BJ (cell line): Measurements from ENCODE around the gene NMRAL1. TPM values are rescaled to one million over a fixed set of nuclear protein-coding genes. Genes with fewer than 3 reads are reported as not detected.

Experiments
- CTCF ChIA-PET: fragments of 350-600 bp; formaldehyde crosslinking; extraction: SDS; loops from one replicate; lab custom pipeline; 2021; ENCODE audit warnings: antibody characterized with exemption, inconsistent platforms; lab: Yijun Ruan, JAX
- POLR2A ChIA-PET: fragments of 300-600 bp; sonication (Branson Sonifier 250); formaldehyde crosslinking; extraction: SDS; loops from one replicate; lab custom pipeline; 2021; ENCODE audit warnings: antibody characterized with exemption; lab: Charles Lee
- DNase-seq: peaks from one replicate; pipeline ENCODE4 v3.0.0-alpha.2; 2011; ENCODE audit warnings: low read depth
- H3K27me3 ChIP-seq: 2 replicates; pipeline ENCODE4 v1.6.0; 2011; ENCODE audit warnings: low read length; ENCODE audit not compliant: control insufficient read depth, insufficient read depth
- H3K36me3 ChIP-seq: 2 replicates; pipeline ENCODE4 v1.5.1; 2011; ENCODE audit warnings: low read length; ENCODE audit not compliant: control insufficient read depth, insufficient read depth
- H3K4me3 ChIP-seq: 2 replicates; pipeline ENCODE4 v1.5.1; 2011; ENCODE audit warnings: low read depth, mild to moderate bottlenecking, control low read depth, low read length
- polyA plus RNA-seq: library from polyadenylated mRNA; depleted of rRNA; stranded (reverse); fragments of >200 nt; gene quantifications from 2 replicates; pipeline ENCODE4 v1.2.3, GENCODE V29; 2011
- TF ChIP-seq, protein P1 (sequence below): IDR thresholded peaks from 2 replicates; pipeline ENCODE4 v1.5.1; 2011; ENCODE audit warnings: low read depth, mild to moderate bottlenecking, control low read depth, inconsistent platforms, low read length, moderate library complexity; ENCODE audit not compliant: insufficient read depth

NMRAL1 gene
- polyA plus RNA-seq, 1 experiment = 78.0 TPM

DNA sequence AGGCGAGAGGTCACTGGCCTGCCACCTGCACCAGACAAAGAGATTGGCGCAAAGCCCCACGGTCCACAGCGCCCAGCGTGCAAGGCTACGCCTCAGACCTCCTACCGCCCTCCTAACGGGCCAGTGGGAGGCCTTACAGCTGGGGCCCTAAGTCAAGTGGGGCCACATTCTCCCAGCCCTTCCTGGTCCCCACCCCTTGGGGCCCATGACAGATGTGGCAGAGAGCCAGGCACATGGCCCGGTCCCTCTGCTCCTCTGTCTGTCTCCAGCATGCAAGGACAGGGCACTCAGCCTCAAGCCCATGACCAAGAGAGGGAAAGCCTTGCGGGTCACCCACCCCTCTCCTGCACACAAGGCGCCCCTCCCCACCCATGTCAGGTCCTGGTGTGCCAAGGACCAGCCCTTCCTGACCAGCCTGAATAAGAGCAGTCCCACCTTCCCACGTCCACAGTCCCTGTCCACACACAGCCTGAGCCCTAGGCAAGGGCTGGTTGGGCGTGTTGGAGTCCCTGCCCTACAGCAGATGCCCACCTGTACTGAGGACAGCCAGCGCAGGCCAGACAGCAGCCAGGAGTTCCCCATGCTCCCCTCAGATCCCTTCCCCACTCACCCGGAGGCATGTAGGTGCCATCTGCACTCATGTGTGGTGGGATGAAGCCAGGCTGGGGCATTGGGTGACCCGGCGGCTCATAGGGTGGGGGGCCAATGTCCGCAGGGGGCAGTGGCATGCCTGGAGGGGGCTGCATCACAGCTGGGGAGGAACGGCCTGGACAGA lies 38.8 kb upstream of the NMRAL1 start:
- CTCF ChIA-PET = interaction anchor here (1.0 to 1.8 kb wide), 4 partner anchors 27 to 571 kb away, joined by 4 to 8 read pairs (median 4); no protein-coding TSS in a partner anchor

DNA sequence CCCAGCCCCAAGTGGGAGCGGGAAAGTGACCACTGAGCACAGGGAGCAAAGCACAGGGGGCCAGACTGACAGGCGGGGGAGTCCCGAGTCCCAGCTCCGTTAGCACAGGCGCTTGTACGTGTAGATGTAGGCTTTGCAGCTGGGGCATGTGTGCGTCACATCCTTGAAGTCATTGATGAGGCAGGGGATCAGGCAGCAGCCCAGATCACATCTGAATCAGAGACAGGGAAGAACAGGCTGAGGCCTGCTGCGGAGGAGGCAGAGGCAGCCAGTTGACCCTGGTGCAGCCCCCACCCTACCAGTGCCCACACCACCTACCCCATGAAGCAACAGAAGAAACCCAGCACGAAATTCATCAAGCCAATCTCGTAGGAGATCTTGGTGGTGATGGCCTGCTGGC lies 38.0 kb upstream of the NMRAL1 start:
- Histone ChIP-seq H3K4me3 (no peak overlapping the region), H3K27me3 (no peaks in the 10 kb centered on the region), H3K36me3 (peaks cover 38% of the 10 kb centered on the region)
- no peak for DNase-seq
- TF ChIP-seq, protein P1, sequence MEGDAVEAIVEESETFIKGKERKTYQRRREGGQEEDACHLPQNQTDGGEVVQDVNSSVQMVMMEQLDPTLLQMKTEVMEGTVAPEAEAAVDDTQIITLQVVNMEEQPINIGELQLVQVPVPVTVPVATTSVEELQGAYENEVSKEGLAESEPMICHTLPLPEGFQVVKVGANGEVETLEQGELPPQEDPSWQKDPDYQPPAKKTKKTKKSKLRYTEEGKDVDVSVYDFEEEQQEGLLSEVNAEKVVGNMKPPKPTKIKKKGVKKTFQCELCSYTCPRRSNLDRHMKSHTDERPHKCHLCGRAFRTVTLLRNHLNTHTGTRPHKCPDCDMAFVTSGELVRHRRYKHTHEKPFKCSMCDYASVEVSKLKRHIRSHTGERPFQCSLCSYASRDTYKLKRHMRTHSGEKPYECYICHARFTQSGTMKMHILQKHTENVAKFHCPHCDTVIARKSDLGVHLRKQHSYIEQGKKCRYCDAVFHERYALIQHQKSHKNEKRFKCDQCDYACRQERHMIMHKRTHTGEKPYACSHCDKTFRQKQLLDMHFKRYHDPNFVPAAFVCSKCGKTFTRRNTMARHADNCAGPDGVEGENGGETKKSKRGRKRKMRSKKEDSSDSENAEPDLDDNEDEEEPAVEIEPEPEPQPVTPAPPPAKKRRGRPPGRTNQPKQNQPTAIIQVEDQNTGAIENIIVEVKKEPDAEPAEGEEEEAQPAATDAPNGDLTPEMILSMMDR = no peak
- POLR2A ChIA-PET = no interaction called here
- CTCF ChIA-PET = interaction anchor here (1.0 to 1.7 kb wide), 4 partner anchors 30 to 112 kb away, joined by 3 to 8 read pairs (median 4); partner anchors contain the start of gene MGRN1

More for the DNA sequence above, 38.8 kb upstream of the NMRAL1 start:
- H3K27me3 ChIP-seq = no peaks in the 10 kb centered on the region
- TF ChIP-seq, protein P1 = no peak
- no peak for DNase-seq
- POLR2A ChIA-PET = no interaction called here
- H3K36me3 ChIP-seq = peaks cover 31% of the 10 kb centered on the region
- no peak overlapping the region for H3K4me3 ChIP-seq

DNA sequence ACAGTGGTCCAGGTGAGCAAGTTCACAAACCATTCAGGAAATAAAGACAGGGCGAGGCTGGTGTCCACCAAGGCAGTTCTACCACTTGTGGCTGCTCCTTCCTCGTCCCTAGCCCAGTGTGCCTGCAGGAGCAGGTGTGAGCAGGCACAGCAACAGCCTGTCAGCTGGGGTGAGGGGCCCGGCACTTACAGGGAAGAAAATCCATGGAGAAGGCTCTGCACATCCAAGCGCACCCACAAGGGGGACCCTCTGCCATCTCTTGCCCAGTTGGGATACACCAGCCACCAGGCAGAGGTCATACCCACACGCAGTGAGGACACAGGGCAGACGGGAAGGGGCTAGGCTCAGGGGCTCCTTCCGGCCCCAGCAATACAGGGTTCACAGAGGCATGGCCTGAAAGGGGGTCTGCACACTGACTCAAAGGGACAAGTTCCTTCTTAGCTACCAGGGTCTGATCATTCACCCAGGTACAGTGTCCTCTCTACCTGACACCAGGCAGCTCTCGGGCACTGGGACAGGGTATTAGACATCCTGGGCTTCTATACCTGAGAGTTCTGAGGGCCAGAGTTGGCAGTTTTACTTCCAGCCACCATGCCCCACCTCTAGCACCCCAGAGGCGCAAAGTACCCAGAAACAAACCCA lies 37.1 kb upstream of the NMRAL1 start:
- TF ChIP-seq, protein P1 = peak; percentile 68
- DNase-seq = no peak
- Histone ChIP-seq H3K4me3 (no peak overlapping the region), H3K36me3 (peaks cover 41% of the 10 kb centered on the region), H3K27me3 (no peaks in the 10 kb centered on the region)
- CTCF ChIA-PET = interaction anchor here (0.5 to 1.7 kb wide), 11 partner anchors 11 to 112 kb away, joined by 3 to 8 read pairs (median 4); partner anchors contain the start of genes HMOX2 and MGRN1
- POLR2A ChIA-PET = no interaction called here

DNA sequence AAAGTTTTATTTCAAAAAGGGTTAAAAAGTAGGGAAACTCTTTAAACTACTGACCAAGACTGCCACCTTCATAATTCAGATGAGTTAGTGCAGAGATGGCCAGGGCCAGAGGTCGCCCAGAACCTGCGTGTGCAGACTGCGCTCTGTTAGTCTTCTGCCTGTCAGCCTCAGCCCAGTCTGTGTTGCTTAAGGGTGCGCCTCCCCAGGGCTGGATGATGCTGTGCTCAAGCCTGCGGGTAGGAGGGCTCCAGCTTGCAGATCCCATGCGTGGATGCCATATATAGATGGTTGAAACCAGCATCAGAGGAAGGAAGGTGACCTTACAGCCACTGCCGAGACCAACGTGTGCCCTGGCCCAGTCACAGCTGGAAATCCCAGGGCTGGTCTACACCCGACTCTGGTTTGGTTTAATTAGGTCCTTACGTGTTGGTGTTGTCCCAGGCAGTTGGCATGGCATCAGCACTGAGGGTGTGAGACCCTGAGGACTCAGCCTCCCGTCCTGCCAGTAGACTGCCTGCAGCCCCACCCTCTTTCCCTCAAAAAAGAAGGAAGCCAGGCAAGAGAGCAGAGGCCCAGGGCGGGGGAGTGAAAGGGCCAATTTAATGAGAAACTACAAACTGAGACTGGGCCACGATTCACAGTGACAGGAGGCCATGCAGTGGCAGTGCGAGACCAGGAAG lies 36.5 kb upstream of the NMRAL1 start:
- peaks cover 41% of the 10 kb centered on the region for H3K36me3 ChIP-seq
- H3K4me3 ChIP-seq = no peak overlapping the region
- TF ChIP-seq, protein P1 = no peak
- H3K27me3 ChIP-seq = no peaks in the 10 kb centered on the region
- DNase-seq = no peak
- ChIA-PET POLR2A (no interaction called here), CTCF (interaction anchor here (0.5 to 6.8 kb wide), 10 partner anchors 10 to 113 kb away, joined by 3 to 110 read pairs (median 4); partner anchors contain the start of genes HMOX2 and MGRN1)

DNA sequence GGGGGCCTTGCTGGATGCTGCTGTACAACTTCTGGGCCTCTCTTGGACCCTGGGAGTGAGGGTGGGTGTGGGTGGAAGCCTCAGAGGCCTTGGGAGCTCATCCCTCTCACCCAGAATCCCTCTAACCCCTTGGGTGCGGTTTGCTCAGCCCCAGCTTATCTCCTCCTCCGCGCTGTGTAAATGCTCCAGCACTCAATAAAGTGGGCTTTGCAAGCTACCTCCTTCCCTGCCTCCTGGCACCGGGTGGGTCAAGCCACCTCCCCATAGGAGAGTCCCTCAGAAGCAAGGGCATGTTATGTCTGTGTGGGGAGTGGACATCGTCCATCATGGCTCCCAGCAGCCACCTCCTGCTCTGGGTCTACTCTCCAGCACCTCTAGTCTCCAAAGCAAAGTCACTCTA lies 35.7 kb upstream of the NMRAL1 start:
- TF ChIP-seq, protein P1 = no peak
- DNase-seq = no peak
- Histone ChIP-seq H3K4me3 (no peak overlapping the region), H3K36me3 (peaks cover 43% of the 10 kb centered on the region), H3K27me3 (no peaks in the 10 kb centered on the region)
- CTCF ChIA-PET = interaction anchor here (0.6 to 6.8 kb wide), 7 partner anchors 8 to 234 kb away, joined by 3 to 110 read pairs (median 3); no protein-coding TSS in a partner anchor
- POLR2A ChIA-PET = no interaction called here
